Adrenal gland (tissue), 5 donors: ENCODE measurements around the gene ZMYND15.

Experiments used
- CTCF ChIP-seq, 6 experiments: fragments of 450-650 bp in 4 of 6; fragments of 200-600 bp in 2 of 6; sonication (generic) in 1 of 6; IDR thresholded peaks; 1 replicate in 5 of 6; 2 replicates in 1 of 6; pipeline versions ENCODE4 v1.5.1 to v1.8.0; 2016 to 2021; ENCODE audit warnings: antibody characterized with exemption in 6 of 6, mild to moderate bottlenecking in 2 of 6, moderate library complexity in 1 of 6
- POLR2A ChIP-seq, 2 donors: fragments of 450-650 bp; IDR thresholded peaks; one replicate each; pipeline ENCODE4 v1.6.1; 2017; ENCODE audit warnings: antibody characterized with exemption in 2 of 2, mild to moderate bottlenecking in 2 of 2, moderate library complexity in 1 of 2
- donor health status: DM: no; HTN: no; CAD: no.

GRCh38 chr17:4722678-4723240 is 16.9 kb upstream of the ZMYND15 start:
- no peak for TF ChIP-seq CTCF (IDR thresholded peaks at IDR 0.05)
- TF ChIP-seq POLR2A (IDR thresholded peaks at IDR 0.05), result no peak
